ENCODE data around the gene ZNF521.
A peak's percentile ranks its signal among the peaks of the same experiment; 100 is the strongest.

The ZNF521 gene

DNA sequence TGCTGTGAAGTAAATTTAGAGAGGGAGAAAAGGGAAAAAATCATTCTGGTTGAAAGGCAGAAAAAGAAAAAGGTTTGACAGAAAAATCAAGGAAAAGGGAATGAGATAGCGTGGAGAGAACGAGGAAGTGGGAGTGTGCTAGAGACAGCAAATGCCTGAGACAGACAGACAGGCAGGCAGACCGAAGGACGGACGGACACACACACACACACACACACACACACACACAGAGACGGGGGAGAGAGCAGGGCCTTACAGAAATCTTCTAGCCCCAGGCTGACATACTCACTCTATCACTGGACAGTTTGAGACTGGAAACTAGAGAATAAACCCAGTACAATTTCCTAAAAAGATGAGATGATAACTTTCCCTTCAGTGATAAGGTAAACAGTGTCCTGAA is 238.4 kb downstream of the ZNF521 start:
- DNase-seq = no peak

DNA sequence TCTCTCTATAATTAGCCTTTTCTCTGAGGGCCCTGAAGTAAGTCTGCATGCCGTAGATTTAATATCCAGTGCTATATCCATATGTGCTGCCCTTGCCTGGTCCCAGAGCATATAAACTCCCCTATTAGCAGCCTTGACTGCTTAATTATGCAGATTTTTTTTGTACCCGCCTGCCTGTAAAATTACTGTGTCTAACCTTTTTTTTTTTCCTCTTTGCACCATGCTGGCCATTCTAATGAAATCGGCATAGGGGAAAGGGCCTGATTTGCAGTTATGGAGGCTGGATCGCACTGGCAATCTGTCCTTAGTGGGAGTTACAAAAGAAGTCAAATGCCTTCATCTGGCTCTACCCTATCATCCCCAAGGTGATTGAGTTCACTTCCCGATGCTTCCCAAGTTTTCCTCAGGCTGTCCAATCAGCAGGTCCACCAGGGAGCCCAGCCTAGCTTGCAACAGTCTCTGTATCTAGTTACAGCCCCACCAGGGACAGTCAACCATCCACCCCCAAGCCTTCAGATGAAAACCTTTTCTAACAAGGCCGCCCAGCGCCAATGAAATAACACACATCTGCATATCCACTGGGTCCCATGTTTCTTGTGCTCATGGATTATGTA is 239.0 kb downstream of the ZNF521 start:
- no peak for DNase-seq

DNA sequence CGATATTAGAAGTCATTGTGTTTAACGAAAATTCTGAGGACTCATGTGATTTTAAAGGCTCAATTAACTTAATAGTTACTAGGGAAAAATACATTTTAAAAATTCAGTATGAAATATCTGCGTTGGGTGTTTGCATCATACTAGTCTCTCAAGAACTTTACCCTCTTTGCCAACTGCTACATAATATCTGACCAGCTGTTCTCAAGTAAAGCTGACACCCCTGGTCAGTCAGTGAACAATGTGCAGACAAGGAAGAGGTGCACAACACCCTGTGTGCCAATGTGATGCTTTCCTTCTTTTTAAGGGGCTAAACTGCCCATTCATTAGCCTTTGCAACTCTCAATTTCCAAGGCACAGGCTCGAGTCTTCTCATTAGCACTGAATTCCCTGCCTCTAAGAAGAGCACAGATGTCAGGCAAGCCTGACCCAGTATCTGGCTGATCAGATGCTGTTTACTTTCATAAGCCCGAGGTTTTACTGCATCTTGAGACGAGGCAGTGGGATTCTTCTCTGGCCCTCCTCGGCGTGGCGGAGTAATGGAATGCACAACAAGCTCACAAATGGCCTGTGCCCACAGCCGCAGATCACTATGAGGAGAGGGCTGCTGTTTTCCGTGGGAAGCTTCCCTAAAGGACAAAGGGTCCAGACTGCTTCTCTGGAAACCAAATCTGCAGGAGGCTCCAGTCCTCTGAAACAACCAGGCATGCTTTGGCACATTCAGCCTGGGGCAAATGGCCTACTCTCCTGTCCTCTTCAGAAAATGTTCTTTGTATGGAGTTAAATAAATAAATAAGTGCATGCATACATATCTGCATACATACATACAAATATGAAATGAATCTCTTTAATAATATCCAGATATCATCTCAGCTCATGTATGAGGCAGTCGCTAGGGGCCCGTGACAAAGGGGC is 240.3 kb downstream of the ZNF521 start:
- no peak for DNase-seq

DNA sequence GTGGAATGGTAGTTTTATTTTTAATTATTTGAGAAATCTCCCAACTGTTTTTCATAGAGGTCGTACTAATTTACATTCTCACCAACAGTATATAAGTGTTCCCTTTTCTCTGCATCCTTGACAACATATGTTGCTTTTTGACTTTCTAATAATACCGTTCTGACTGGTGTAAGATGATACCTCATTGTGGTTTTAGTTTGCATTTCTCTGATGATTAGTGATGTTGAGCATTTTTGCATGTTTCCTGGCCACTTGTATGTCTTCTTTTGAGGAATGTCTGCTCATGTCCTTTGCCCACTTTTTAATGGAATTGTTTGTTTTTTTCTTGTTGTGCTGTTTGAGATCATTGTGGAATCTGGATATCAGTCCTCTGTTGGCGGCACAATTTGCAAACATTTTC is 242.5 kb downstream of the ZNF521 start:
- DNase-seq = no peak

DNA sequence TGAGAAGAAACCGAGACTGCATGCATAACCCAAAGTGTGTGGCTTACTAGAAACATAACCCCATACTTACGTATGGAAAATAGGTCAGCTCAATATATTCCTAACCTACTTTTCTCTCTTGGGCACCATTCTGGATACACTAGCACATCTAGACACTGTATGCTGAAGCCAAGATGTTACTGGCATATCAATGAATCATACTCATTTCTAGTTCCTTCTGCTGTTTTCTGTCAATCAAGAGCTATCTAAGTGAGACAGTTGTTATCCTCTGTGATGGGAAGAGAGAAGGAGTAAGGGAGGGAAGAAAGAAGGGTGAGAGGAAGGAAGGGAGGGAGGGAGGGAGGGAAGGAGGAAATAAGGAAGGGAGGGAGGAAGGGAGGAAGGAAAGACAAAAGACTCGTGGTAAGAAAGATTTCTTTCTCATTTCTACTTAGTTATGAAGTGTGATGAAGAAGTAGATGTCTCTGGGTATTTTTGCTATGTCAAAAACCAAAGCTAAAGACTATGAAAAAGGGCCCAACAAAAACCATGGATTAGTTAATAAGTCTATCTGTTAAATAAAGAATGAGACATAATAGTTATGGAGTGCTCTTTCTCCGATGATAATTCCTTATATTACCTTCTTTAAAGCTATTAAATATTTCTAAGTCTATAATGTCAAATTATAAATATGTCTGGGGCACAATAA is 248.4 kb downstream of the ZNF521 start:
- no peak for DNase-seq

DNA sequence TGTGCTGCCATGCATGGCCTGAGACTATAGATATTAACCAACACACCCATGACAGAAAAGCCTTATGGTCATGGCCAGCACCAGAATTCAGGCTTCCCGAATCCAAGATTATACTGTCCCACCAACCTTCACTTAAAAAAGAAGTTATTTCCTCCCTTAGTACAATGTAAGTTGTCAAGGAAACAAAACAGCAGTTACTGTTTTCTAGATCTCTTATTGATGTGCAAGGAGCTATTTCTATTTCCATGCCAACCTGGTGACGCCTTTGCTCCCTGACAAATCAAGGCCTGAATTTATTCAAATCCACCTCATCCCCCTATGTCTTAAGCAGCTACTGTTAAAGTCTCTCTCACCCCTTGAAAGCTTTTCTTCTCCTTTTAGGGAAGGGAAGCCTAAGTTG is 249.3 kb downstream of the ZNF521 start:
- DNase-seq = peak in 1 of 3 experiments; percentile 9

DNA sequence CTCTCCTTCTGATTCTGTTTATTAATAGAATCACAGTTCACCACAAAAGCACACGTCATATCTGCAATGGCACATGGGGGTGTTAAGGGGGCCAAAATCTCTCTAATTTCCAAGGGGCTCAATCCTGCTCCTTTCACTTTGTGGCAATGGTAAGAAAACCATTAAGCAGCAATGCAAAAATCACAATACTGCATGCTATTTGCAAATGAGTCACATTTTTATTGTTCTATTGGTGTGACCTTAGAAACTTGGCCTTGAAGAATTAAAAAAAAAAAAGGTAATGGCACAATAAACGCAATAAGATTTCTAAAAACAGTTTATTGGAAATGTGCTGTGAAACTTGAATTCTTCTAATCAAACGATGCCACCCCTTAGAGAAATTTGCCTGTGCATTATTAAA is 251.5 kb downstream of the ZNF521 start:
- no peak for DNase-seq

DNA sequence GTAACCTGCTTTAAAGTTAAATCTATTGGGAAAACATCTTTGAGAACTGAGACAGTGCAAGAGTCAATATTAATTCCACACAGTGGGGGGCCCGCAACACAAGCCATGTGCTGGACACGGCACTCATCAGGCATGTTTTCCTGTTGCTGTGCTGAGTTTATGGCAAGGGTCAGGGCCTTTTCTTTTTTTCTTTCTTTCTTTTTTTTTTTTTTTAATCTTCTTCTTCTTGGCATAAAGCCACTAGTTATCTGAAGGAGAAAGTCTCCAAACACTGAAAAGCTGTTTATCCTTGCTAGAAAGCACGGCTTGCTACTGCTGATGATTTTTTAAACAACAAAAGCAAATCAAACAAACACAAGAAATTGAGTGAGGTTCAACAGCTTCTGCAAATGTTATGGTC is 252.1 kb downstream of the ZNF521 start:
- DNase-seq = peak in 2 of 3 experiments; percentile 33 to 46

DNA sequence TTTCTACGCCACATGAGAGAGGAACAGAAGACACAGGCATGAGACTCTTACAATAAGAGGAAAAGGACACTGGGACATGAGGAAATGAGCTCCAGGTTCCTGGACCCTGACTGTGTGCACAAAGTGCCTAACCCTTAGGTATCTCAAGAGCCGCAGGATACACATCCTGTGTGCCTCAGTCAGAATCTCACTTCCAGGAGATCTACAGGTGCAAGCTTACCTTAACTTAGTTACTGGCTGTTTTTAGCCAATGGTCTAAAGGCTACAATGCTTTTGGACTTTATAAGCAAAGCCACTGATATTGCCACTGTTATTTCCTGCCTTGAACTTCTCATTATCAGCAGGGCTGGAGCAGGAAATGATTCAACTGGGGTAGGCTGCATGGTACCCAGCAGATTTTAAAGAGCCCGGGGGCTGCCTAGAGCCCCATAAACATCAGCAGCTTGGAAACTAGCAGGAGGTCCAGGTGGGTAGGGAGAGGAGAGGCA is 254.4 kb downstream of the ZNF521 start:
- no peak for DNase-seq

DNA sequence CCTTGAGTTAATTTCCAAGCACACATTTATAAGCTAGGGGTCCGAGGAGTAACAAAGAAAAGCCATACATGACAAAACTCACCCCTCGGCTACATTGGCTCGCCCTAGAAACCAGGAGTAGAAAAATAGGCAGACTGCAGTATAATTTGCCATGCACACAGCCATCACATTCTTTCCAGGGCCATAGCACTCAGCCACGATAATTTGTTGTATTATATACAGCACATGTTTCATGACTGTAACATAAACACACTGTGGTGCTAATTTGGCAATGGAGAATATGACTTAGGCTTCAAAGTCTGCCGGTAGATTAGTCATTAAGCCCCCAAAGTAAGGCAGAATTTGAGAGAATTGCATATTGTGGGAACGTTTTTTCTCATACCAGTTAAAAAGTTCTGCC is 254.9 kb downstream of the ZNF521 start:
- DNase-seq = no peak

DNA sequence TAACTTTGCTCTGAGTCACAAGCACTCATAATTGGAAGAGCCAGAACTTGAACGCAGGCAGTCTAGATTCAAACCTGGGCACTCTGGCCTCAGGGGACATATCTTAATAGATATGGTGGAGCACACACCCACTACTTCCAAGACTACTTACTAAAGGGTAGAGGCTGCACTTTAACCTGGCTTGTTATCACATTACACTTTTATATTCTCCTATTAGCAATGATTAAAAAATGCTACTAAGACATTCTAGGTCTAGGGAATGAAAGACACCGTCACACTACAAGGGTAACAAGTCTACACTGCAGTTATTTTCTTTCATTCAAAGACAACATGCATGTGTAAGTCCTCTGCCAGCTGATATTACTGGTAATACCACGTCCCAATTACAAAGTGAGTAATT is 258.8 kb downstream of the ZNF521 start:
- DNase-seq = no peak

DNA sequence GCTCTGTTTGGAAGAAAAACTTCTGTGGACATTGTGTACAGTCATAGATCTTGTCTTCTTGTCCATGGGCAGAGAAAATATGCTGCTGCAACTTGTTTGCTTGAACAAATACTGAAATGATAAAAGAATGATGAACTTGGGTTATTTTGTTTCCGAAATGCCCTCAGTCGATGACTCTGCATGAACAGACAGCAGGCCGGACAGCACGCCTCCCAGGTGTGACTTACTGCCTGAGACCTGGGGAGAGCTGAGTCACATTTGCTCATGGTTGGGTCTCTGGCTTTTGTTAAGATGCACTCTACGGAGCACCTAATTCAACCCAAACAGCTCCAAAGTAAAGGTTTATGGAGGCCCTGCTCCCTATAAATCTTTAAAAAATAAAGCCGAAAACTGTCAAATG is 262.5 kb downstream of the ZNF521 start:
- DNase-seq = no peak

DNA sequence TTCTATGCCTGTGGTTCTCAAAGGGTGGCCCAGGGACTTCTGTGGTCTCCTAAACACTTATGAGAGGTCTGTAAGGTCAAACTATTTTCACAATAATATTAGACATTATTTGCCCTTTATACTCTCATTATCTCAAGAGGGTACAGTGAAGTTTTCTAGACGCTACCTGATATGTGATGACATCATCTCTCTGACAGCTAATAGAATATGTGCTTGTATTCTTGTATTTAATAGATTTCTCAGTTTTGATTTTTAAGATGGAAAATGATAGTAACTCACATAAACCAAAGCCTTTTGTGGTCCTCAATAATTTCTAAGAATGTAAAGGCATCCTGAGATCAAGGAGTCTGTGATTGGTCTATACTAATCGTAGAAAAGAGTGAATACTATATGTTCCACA is 265.1 kb downstream of the ZNF521 start:
- DNase-seq = no peak

DNA sequence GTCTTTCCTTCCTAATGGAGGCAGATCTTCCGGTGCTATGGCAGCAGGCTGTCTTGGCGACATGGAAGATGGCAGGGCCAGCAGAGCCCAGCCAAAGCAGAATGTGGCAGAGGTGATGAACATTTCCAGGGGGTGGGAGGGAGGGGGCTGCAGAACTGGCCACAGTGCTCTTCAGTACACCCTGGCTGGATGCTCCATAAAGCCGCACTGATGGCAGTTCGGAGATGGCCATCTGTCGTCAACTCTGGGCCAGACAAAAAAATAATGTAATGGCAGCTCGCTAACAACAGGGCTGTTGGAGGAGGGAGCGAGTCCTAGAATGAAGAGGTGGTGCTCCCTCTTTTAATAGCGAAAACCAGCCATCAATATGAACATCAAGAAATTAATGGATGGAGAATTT is 271.0 kb downstream of the ZNF521 start:
- no peak for DNase-seq

DNA sequence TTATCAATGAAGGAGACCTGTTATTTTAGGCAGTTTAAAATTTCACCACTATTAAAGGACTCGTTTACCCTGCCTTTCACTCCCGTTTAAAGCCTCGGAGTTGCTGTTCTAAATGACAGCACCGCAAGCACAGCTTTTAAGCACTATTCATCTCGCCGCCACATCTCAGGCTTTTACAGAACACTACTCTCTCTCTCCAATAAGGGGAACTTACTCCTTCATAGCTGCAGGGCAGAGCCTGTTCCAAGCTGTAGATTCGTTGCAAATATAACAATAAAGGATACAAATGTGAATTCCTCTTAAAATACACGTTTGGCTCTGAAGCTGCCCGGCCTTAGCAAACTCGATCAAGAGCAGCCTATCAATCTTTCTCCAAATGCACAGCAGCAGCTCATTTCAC is 271.8 kb downstream of the ZNF521 start:
- DNase-seq = no peak

DNA sequence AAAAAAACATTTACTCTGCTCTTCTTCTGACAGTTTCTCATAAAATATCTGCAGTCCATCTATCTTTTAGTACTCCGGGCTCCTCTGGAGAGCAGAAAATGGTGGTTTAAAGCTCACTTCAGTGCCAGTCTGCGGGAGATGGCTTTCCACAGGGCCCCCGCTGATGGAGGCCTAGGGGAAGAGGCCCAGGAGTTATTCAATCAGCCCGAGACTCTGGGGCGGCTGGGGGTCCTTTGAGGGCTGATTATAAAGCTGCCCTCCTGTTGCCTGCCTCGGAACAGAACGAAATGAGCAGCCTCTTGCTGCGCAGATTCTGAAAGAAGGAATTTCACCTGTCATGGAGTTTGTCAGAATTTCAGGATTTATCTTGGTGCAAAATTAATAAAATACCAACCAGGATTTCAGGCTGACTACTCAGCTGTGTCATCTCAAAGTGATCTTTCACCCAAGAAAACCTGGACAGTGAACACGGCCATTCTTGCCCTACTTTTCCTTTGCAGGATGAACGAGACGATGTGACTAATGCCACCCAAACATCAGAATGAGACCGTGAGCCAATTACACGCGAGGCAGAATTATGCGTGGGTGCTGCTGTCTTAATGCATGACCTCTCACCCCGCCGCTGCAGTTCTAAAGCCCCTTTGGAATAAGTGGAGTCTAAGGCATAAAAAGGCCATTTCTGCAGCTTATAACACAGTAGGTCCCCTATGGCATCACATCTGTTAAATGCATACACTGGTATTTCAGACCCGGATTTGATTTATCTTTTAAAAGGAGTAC is 273.8 kb downstream of the ZNF521 start:
- DNase-seq = no peak

DNA sequence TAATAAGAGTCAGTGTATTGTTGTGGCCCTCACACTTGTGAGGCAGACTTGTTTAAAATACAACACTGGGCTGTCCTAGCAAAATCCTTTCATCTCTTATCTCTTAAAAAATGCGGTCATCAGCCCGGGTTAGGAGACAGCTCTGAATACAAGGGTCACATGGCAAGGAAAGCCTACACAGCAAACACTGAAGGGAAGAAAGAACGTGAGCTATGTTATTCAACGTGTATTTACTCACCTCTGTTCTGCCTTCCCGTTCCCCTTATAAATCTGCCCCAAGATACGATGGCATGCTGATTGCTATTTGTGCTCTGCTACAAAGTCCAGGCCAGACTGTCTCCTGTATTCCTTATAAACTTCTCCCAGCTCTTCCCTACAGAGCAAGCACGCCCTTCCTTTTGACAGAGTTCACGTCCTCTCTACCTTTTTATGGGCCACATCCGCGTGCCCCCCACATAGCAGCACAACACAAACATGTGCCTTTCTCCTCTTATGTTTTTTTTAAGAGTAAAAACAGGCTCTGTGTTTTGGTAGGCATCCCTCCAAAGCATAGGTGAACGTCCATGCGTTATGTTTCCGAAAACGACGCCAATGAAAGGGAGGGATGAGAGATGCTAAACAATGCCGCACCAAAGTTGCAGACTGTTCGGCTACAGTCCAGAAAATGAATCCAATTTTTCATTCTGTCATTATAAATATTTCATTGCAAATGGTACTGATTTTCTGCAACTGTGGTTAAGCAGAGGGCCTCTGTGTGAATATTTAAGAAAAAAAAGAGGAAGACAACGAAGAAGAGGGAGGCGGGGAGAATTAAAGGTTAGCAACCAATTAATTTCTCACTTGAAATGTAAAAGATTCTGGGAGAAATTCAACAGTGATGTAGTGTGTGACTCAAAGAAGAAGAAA is 274.7 kb downstream of the ZNF521 start:
- no peak for DNase-seq

DNA sequence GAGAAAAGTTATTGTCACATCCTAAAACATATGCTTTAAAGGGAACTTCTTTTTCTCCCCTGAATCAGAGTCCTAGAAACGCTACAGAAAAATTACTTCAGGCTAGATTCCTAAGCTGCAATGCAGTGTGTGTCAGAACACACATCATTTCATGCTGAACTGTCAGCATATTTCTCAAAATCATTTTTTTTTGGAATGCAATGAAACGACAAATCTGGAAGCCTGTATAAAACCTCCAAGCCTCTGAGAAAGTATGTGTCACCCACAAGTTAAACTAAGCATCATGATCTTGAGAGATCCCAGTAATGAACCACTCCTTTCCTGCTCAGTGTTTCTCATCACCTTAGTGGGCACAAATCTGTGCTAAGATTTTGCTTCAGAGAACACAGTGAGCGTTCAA is 276.2 kb downstream of the ZNF521 start:
- no peak for DNase-seq

DNA sequence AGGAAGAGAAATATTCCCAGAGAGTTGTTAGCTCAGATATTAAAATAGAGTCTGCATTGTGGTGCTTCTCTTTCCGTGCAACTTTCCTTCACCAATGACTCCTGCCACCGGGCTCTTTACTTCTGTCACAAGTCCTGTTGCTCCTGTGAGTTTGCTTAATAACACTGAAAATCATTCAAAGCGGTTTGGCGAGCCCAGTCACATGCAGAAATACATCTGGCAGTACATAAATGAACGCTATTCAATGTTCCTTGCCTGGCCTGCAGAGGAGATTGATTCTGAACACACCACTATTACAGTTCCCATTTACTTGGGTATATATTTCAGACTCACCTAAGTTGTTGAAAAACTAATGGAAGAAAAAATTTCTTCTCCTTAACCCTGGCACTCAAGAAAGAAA is 276.6 kb downstream of the ZNF521 start:
- DNase-seq = peak in 1 of 3 experiments; percentile 20

DNA sequence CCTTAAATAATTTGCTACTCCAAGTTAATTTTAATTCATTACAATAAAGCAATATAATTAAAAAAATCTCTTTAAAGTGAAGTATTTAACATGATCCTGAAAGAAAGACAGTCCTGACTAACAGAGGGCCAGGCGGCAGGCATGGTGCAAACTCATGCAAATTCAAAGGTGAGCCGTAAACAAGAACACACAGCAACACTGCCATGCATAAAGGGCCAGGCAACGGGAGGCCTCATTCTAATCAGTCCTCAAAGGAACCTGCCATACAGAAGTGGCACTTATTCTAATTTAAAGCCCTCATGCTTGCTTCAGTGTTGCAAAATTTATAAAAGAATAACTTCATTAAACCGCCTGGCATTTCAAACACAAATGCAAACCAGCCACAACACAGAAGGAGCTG is 277.0 kb downstream of the ZNF521 start:
- peak; percentile 4 to 23 (median 5) for DNase-seq

DNA sequence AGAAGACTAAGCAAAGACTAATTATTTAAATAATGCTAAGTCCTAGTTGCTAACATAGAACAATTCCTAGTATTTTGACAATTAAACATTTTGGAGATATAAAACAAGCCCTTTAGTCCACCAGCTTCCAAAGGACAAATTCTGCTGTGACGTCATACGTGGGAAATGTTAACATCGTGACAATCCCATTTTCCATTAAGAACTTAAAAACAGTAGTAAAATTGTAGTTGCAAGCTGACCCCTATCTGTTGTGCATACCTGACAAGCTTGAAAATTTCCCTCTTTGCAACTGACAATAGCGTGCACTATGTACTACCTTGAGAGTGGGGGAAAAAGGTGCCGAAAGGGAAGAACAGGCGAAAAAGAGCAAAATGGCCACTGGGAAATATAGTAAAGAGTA is 279.8 kb downstream of the ZNF521 start:
- DNase-seq = no peak
